ENCODE measurements around the gene CHID1.

CHID1 gene

DNA sequence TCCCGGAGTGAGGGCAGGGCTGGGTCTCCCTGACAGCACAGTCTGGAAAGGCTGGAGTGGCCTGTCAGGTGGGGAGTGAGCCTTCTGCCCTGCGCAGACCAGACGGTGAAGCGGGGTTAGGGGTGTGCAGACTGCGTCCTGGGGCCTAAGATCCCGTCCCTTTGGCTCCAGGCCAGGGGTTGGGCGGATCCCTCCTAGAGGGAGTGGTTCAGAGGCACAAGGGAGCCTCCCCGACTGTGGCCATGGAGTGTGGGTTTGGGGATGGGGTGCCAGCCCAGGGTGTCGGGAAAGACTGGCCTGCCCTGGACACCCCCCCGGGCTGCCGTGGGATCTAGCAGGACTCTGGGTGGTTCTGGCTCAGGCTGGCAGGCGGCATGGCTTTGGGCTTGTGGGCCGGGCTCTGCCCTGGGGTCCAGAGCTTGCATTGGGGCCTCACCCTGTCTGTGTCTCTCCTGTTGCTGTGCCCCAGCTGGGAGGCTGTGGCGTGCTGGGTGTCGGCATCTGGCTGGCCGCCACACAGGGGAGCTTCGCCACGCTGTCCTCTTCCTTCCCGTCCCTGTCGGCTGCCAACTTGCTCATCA lies 48.4 kb downstream of the CHID1 start:
- no peak for DNase-seq

DNA sequence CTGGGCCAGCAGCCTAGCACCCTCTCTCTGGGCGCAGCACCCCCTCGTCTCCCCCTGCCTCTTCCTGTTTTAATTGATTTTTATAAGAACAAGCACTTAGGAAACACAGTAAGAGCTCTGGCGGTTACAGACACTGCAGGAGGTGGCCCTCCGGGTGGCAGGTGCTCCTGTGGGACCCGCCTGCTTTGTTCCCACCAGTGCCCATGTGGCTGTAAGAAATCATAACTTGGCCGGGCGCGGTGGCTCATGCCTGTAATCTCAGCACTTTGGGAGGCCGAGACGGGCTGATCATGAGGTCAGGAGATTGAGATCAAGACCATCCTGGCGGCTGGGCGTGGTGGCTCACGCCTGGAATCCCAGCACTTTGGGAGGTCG lies 49.5 kb downstream of the CHID1 start:
- DNase-seq, result no peak

DNA sequence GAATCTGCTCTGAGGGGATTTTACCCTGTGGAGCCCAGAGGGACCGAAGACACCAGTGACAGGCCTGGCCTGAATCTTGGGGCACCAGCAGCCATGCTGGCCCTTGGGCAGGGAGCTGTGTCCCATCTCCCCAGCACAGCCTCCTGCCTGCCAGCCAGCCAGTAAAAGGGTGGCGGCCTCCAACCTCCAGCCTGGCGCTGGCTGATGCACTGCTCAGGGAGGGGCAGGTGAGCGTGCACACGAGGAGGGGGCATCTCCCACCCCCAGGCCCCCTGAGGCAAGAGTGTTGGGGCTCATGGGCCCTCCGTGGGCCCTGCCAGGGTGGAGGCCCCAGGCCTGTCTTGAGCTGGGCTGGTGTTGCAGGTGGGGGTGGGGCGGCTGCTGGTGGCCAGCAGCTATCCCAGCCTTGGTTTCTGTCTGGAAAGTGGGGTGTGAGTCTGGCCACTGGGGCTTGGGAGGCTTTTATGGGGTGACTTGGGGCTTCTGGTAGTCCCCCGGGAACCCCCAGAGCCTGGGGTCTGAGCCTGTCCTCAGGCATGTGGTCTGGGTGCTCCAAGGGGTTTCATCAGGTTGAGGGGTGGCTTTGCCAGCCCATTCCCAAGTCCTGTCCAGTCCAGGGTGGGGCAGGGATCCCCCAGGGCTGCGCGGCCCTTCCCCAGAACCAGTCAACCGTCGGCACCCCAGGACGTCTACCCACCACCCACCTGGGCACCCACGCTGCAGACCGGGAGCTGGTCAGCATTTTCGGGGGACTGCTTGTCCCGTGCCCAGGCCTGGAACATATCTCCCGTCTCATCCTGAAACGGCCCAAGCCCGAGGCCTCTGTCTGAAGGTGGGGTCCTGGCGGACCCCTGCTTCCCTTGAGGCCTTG lies 50.1 kb downstream of the CHID1 start:
- no peak for DNase-seq

DNA sequence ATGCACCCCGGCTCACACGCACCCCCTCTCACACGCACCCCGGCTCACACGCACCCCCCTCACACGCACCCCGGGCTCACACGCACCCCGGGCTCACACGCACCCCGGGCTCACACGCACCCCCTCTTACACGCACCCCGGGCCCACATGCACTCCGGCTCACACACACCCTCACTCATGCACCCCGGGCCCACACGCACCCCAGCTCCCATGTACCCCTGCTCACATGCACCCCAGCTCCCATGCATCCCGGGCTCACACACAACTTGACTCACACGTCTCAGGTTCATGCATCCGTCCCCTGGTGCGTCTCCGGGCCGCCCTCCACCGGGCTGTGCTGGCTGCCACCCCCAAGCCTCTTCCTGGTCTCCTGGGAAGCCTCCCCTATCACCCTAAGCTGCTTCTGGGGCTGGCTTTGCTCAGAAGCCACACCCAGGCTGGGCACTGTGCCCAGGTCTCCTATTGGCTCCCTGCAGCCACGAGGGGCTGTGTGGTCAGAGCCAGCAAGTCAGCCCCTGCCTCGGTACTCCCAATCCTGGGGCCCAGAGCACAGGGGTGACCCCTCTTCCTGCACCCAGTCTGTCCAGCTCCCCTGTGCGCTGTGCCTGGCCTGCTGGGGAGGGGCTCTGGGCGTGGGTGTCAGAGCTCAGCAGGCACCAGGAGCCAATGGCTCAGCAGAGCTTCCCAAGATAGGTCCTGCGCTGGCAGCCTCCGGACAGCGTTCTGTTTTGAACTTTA lies 51.0 kb downstream of the CHID1 start:
- DNase-seq, result no peak

DNA sequence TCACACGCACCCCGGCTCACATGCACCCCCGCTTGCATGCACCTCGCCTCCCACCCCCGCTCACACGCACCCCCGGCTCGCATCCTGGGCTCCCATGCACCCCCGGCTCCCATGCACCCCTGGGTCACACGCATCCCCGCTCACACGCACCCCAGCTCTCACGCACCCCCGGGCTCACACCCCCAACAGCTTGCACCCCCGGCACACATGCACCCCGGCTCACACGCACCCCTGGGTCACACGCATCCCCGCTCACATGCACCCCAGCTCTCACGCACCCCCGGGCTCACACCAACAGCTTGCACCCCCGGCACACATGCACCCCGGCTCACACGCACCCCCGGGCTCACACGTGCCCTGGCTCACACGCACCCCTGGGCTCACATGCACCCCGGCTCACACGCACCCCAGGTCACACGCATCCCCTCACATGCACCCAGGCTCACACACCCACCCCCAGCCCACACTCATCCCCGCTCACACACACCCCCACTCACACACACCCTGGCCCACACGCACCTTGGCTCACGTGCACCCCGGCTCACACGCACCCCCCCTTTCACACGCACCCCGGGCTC lies 51.8 kb downstream of the CHID1 start:
- DNase-seq, result no peak

DNA sequence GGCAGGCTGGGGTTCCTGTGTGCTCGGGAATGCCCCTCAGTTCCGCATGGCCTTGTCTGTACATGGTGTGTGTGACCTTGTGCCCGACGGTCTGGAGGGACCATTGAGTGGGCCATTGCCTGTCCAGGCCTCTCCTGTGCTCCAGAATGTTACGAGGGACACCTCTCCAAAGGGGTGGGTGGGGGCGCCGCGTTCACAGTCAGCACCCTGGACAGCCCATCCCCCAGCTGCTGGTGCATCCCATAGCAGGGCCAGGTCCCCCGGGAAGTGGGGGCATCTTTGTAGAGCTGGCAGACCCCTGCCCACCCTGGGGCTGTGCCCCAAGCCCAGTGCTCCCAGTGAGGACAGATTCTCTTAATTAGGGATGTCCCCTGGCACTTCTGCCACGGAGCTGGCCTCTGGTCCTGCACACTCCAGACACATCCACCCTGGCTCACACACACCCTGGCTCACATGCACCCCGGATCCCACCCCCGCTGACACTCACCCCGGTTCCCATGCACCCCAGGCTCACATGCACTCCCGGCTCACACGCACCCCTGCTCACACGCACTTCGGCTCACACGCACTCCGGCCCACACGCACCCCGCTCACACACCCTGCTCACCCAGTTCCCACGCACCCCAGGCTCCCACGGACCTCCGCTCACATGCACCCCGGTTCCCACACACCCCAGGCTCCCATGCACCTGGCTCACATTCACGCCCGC lies 52.4 kb downstream of the CHID1 start:
- no peak for DNase-seq

DNA sequence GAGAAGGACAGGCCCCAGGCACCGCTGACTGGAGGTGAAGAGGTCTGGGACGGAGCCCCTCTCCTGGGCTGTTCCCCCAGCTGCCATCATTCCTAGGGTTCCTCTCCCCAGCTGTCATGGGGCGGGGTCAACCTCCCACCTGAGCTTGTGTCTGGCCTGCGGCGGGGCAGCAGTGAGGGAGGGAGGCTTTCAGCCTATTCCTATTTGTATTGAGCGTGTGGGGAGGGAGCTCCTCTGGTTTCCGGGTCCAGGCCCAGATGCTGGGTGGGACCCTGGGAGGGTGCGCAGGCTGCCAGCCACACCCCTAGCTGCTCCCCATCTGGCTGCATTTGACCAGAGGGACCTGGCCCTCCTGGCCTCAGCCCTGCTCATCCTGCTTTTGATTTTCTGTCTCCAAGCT lies 54.2 kb downstream of the CHID1 start:
- no peak for DNase-seq

DNA sequence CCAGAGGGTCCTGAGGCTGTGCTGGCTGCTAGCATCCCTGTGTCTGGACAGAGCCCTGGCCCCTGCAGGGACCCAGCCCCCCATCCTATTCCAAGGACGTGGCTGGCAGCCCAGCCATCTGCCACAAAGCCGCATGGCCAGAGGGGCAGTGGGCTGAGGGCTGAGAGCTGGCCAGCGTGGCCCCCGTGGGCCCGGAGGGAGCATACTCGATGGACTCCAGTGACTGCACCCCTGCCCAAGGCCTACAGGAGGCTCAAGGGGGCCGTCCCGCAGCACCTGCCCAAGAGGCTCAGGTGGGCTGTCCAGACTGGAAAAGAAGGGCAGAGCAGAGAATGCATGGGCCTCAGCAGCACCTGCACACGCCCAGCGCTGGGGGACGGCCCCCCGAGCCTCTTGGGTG lies 54.8 kb downstream of the CHID1 start:
- no peak for DNase-seq

DNA sequence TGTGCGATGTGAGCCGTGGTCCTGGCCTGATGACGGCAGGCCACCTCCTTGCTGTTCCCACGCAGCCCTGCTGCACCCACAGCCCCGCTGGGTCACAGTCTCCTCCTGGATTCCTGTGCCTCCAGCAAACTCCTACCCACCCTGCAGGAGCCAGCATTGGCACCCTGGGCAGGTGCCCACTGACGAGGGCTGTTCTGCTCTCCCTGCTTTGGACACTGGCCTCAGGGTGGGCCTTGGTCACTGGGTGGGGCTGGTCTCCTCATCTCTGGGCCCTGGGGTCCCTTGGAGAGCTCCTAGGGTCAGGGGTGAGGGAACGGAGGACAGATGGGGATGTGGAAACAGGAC lies 55.3 kb downstream of the CHID1 start:
- no peak for DNase-seq

DNA sequence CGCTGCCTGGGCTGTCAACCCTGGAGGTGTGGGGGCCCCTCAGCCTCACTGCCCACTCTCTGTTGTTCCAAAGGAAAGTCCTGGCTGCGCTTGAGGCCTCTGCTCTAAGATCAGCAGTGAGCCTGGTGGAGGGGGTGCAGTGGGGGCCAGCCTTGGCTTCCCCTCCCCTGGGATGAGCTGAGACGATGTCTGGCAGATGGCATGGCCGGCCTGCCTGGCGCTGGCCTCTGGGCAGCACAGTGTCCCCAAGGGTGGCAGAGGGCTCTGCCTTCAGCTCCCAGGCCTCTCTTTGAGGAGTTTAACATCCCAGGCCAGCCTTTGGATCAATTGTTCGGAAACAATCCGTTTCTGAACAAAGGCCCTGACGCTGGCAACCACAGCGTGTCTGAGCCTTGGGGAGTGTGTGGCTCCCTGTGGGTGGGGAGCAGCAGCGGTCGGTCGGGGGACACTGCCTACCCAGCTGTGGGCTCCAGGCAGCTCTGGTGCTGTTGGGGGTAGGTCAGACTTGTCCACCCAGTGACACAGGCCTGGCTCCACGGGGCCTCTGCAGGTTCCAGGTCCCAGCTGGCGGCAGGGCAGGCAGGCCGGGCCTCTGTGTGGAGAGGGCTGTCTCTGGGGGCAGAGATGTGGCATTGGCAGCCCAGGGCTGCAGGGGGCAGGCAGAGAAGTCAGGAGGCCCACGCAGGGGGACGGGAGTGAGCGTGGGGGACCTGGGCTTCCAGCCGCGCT lies 55.8 kb downstream of the CHID1 start:
- DNase-seq, result no peak

DNA sequence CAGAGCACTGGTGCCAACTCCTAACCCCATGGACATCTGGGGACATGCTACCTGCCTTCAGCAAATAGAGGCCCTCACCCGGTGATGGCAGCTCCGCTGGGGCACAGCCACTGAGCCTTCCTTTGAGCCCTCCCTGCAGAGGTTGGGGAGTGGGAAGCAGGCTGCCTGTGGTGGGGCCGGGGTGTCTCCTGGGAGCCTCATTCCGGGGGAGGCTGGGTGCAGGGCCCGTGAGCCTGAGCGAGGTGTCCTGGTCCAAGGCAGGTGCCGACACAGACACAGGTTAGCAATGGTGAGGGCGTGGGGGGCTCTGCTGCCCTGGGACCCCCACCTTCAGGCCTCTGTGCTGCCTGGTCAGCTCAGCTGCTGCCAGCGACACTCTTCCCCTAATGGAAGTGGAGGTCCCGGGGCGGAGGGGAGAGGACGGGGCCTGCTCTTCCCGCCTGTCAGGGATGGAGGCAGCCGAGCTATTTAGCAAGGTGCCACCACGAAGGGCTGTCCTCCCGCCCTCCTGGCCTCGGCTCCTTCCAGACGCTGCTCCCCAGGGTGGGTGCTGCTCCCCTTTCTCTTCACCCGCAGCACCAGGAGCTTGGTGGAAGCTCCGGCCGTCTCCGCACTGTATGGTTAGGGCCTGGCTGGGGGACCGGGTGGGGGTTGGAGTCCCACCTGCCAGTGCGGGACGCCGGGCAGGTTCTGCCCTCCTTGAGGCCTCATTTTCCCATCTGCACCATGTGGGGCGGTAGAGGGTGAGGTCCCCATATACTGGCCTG lies 56.7 kb downstream of the CHID1 start:
- DNase-seq, result no peak

DNA sequence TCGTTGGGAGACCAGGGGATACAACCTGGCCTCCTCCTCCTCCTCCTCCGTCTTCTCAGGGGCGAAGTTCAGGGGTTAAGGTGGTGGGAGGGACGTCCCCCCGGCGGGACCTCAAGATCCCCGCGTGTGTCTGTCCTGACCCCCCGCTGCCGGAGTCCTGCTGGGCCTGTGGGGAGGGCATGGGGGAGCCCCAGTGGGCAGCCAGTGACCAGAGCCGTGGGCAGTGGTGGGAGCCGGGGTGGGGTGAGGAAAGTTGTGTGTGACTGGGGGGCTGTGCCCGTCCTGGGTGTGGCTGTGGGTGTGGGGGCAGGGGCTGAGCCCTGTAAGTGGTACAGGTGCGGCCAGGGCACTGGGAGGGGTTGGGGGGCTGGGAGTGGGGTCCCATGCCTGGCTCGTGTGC lies 57.8 kb downstream of the CHID1 start:
- no peak for DNase-seq

DNA sequence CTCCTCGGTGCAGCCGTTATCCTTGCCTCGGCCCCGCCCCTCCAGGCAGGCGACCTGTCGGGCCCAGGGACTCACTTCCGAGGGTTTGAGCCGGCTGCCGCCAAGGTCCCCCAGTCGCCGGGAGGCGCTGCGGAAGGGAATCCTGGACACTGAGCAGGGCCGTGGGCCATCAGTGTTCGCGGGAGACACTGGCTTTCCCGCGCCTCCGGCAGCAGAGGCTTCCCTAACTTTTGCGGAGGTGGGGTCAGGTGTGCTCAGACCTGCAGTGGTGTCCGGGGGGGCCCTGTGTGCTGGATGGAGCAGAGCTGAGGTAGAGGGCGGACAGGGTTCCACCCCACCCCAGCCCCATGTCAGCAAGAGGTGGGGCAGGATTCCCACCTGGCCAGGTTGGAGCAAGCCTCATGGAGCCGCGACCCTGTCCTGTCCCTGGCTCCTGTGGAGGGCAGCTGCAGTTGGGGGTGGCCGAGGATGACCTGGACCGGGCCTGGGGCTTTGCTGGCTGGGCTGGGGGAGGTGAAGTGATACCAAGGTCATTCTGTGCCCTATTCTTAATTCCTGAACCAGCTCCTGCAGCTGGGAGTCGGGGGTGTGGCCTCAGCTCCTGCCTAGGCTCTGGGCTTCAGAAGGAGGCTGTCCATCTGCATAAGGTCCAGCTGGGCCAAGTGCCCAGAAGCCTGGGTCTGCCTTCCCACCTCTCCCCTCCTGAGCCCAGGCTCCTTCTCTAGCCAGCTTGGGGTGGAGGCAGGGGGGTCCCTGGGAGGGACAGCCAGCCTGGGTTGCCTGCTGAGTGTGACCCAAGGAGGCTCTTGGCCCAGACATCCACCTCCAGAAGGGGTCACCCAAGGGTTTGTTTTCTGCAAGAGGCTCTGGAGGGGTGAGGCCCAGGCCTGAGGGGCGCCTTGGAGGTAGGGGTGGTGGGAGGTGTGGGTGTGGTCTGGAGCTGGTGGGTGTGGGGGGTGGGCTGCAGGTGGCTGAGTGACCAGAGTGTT lies 59.5 kb downstream of the CHID1 start:
- DNase-seq, result no peak

DNA sequence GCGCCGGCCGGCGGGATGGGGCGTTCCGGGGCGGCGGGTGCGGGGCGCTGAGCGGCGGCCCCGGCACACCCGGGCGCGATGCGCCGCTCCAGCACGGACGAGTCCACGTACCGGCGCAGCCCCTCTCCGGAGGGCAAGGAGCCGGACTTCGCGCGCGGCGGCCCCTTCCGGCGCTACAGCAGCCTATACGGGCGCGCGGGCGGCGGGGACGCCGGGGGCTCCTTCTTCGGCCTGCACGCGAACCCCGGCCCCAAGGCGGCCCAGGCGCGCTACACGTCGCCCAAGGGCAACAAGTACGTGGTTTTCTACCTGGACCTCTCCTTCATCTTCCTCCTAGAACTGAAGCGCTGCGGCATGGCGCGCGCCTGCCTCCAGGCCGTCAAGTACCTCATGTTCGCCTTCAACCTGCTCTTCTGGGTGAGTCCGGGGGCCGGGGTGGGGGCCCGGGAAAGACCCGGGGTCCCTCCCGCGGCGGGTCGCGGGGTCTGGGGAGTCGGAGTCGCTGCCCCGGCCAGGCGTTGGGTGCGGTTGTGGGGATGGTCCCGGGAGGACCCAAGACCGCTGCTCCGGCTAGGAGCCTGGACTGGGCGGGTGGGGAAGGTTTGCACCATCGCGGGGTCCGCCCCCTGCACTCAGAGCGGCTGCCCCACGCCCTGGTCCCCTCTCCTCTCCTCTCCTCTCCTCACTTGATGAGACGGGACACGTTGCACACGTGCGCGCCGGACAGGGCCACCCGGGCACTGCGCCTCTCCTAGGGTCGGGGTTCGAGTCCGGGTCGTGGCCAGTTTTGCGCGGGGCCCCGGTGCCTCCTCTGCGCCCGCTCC lies 60.4 kb downstream of the CHID1 start:
- no peak for DNase-seq

DNA sequence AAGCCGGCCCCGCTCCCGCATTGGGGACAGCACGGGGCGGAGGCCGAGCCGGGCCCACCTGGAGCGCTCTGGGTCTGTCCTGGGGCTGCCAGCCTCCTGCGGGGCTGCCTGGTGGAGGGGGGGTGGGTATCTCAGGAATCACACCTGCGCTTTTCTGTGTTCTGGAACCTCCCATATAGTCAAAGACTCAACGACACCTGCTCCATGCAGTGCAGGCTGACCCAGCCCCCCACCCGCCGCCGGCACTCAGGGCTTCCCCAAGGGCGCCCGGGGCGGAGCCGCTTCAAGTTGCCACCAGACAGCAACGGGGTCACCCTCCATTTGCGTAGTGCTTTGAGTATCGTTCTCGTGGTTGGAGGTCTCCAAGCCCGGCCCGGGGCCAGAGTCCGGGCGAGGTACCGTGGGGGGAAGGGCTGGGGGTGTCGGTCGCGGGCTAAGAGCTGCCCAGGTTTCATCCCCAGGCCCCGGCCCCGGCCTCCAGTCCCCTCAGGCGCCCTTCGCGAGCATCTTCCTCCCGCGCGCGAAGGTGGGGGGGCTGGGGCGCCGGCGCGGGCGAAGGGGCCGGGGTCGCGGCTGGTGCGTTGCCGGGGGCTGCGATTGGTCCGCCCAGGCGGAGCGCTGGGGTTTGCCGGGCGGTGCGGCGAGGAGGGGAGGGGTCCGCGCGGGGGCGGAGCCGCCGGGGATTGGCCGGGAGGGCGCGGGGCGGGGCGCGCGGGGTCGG lies 61.3 kb downstream of the CHID1 start:
- DNase-seq, result no peak

DNA sequence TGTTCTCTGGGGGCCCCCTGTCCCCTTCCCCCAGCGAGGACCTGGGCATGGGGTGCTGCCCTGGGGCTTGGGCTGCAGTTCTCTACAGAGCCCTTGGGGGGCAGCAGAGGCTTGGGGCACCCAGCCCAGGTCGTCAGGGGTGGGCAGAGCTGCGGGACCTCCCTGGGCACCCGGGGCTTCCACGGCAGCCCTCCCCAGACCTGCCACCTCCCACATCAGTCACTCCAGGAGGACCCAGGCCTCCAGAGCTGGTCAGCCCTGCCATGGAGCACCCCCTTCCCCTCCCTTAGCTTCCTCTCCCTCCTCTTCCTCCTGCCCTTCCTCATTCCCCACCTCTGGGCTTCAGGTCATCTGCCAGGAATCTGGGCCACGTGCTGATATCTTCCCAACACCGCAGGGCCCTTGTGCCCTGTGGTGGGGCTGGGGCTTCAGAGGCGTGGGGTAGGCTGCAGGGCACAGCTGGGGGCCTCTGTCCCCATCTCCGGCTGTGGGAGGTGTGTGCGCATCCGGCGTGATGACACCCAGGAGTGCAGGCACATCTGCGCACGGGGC lies 62.2 kb downstream of the CHID1 start:
- no peak for DNase-seq

DNA sequence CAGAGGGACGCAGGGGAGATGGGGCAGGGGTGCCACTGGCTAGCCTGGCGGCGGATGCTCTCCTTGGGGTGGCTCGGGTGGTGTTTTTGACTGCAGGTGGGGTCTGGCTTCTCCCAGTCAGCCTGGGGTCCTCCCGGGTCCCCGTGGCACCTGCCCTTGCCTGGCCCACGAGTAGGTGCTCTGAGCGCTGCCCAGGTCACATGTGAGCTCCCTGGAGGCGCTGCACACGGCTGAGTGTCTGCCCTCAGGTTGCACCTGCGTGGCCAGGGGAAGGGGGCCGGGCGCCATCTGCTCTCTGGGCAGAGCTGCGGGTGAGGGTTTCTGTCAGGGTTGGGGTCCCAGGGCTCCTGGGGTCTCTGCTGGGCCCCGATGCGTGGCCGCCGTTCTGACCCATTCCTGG lies 62.7 kb downstream of the CHID1 start:
- no peak for DNase-seq

DNA sequence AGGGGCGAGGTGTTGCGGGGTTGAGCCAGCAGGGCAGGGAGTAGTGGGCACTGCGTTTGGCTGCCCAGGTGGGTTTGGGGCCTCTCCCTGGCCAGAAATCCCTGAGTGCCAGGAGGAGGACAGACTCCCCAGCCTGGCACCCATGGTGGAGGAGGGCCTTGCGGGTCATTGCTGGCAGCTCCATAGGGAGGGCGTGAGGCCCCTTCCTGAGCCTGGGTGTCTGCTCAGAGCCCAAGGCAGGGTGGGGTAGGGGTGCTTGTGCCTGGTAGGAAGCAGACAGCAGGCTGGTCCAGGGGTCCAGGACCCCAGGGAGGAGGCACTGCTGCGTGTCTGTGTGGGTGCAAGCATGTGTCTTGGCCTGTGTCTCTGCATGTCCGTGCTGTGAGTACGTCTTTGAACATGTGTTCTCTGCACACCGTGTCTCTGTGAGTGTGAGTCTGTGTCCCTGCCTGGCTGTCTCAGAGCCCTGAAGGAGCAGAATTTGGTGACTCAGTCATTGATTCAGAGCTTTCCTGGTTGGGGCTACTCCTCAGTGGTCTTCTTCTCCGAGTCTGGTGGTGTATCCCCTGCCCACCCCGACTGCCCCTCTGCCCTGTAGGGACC lies 64.0 kb downstream of the CHID1 start:
- DNase-seq, result no peak
